DMS79 (cell line): Measurements from ENCODE around the gene ALG14.
"Not testable (repeated sequence)": the region's sequence is repeated elsewhere in the genome, so short reads cannot be mapped to it uniquely, and the experiment has no call there.

ENCODE experiments used
- DNase-seq: peaks from one replicate; lab custom pipeline; 2025; lab: John Stamatoyannopoulos, UW

ALG14 gene

DNA sequence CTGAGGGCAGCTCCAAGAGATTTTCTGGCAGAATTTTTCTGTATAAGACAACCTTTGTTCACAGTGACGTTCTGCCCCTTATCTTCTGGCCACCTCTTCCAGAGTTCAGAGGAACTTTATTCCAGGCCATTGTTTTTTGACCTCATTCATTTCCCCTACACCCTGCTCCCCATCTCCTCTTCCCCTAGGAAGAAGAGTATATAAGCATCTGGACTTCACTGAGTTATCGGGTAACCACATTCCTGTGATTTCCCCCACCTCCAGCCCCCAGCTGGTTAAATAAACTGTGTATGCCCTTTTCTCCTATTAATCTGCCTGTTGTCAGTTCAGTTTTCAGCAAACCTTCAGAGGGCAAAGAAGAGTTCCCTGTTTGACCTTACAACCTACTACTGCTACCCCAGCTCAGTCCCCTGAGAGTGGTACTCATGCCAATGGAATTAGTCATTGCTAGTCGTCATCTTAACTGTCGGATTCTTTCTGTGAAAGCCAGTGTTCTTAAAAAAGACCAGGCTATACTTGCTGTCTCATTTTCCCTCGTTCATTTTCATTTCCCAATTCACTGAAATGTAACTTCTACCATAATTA lies 14.3 kb upstream of the ALG14 start:
- no peak for DNase-seq

DNA sequence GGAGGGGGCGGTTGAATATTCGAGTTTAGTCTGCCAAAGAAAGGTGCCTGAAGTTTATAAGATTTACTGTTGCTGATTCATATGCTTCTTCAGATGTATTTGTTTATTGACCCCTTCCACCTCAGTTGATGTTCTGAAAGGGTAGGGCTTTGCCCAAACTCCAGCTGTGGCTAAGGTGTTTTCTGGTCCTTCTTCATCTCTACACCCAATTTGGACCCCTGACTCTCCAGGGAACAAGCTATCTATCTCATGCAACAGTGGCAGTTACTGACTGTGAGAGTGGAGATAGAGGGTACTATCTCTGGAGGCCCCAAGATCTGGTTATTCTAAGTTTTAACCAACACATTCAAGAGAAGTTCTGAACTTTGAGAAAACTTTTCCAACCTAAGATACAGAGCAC lies 12.6 kb upstream of the ALG14 start:
- DNase-seq = no peak

DNA sequence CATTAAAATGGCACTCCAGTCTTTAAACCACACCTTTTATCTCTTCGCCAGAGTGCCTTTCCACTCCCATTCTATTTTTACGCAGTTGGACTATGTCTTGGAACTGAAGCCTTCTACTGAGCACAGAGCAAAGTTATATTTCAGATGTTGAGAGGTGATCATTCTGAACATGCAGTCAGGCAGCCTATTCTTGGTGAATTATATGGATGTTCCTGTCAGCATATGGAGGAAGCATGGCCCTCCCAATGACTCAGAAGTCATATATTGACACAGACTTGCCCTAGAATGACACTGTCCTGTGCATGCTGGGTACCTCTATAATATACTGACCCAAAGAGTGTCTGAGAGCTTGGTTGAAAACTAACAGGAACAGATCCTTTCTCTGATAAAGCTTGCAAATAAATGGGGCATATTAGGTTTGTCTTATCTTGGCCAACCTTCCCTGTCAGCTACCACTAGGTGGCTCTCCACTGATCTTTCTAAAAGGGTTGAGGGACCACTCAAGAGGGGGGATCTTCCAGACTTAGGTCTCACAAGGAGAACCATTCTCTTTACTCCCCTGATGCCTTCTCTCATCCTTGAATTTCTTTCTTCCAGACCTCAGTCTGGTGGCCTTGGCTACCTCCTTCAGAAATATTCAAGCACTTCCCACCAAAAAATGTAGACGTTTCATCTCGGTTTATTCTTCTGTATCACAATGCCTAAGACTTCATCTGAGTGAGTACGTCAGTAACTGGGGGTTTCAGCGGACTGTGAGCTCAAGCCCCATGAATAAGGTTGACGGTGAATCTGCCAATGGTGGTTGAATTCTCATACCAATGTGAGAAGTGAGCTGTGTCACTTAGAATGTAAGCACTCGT lies 11.8 kb upstream of the ALG14 start:
- no peak for DNase-seq

DNA sequence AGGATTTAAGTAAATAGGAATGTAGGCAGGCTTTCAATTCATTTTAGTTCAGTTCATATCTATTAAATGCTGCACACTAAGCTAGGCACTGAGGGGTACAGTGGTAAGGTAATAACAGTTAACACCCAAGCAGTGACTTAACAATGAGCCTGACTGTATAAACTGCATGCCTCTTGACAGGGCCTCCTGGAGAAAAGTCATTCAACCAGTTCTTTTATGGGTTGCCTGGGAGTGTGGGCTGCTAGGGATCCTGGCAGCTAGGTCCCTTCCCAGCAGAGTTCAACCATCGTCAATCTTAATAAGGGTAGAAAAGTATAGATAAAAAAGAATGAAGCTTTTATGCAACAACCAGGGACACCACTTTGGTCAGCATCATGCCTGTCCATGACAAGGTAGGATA lies 8.1 kb upstream of the ALG14 start:
- DNase-seq = no peak

DNA sequence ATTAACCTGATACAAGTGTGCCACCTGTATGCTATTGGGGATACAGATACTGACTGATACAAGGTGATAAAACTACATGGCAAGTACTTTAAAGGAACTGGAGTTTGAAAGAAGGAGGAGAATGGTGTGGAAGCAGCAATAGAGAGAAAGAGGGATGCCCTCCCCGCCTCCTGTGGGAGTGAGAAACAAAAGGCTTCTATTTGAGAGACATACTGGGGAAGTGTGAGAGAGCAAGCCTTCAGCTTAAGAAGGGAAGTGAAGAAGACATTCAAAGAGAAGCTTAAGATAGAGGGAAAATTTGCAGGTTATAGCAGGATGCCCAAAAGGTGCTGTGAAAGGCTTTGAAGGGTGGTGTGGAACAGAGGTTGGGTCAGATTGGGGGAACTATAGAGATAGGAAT lies 7.7 kb upstream of the ALG14 start:
- no peak for DNase-seq

DNA sequence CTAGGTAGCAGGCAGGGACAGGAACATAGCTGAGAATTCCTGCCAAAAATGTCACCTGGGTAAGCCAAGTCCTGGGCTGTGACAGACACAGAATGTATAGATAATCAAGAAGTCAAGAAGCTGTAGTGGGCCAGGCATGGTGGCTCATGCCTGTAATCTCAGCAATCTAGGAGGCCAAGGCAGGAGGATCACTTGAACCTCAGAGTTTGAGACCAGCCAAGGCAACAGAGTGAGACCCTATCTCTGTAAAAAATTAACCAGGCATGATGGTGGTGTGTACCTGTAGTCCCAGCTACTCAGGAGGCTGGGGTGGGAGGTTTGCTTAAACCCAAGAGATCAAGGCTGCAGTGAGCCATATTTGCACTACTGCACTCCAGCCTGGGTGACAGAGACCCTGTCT lies 3.3 kb upstream of the ALG14 start:
- DNase-seq = no peak

DNA sequence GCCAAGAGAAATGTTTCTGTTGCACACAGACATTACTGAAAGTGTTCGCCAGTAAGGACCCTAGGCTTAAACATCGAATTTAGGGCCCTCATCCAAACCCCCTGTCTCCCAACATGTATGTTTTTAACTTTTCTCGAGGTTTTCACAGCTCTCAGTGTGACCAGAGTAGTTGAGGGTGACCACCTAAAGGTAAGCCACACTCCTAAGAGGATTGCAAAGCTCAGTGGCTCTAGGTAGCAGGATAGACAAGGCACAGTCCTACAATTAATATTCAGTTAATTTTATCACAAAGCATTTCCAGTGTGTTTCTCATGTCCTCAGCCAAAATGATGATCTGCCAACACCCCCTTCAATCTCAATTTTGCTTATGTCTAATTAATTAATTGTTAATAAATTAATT lies 695 bp upstream of the ALG14 start:
- no peak for DNase-seq

DNA sequence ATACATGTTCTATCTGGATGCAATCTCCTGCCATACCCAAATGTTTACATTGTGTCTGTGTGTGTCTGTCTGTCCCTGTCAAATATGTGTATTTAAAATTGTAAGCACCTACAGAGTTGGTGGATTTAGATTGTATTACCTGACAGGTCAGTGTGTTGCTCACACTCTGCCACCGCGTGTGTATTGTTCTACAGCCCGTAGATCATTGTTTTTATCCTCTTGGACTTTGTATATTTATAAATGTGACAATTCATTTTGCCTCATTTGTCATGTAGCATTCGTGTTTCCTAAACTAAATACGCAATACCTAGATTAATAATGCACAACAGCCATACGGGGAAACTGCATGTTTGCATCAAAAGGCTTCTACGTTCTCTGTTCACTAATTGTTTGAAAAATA lies 634 bp downstream of the ALG14 start:
- DNase-seq = no peak

DNA sequence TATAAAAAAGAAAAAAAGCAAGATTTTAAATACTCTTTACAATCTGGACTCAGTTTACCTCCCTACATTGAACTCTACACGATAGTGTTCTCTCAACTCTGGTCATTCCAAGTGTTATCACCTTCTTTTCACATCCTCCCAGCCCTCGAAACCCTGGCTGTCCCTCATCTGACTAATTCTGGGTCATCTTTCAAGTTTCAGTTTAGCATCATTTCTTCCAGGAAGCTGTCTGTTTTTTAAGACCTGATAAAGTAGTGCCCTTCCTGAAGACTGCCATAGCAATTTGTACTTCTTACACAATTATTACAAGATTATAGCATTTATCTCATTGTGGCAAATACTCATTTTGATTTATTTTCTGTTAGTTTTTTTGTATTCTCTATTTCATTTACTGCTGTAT lies 1.2 kb downstream of the ALG14 start:
- DNase-seq = no peak

DNA sequence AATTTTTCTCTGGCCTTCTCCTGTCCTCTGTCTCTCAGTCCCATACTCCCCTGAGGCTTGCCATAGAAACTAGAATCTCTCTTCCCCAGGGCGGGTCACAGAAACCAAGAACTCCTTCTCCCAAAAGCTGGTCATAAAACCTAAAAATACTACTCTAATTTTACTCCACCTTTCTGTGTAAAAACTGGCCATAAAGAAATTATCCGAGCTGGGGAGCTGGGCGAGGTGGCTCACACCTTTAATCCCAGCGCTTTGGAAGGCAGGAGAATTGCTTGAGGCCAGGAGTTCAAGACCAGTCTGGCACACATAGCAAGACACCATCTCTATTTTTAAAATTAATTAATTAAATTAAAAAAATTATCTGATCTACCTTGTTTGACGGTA lies 3.0 kb downstream of the ALG14 start:
- no peak for DNase-seq

DNA sequence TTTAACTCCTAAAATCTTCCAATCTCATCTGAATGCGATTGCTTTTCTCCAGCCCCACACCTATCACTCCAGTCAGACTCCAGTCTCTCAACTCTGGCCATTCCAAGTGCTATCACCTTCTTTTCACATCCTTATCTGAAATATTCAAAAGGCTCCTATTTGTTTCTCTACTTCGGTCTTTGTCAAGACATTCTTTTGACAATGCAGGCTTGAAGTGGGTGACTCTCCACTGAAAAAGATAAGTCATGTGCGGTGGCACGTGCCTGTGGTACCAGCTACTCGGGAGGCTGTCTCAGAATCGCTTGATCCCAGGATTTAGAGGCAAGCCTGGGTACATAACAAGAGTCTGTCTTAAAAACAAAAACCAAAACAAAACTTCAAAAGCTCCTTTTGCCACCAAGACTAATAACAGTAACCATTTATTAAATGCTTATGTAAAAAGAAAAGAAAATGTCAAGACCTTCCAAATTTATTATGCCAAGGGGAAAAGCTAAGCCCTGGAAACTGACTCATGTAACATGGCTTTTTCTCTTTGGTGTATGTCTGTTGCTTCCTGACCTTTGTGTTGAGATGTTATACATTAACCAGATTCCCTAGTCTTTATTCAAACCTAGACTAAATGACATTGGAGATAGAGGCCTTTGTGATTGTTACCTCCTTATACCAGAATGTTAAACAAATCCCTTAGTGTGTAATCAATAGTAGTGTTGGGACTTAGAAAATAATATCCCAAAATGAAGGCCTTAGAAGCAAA lies 3.6 kb downstream of the ALG14 start:
- no peak for DNase-seq

DNA sequence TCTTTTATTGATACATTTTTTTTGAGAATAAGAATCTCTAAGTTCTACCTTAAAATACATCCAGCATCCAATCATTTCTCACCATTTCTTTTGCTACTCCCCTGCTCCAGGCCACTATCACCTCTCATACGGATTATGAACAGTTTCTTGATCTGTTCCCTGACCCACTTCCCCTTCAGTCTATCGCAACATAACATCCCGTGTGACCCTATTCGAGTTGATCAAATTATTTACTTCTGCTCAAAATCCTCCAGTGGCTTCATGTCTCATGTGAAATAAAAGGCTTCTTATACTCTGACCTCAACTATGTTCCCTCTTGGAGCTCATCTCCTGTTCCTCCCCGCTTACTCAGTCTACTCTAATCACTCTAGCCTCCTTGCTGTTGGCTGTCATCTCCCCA lies 5.2 kb downstream of the ALG14 start:
- DNase-seq = no peak

DNA sequence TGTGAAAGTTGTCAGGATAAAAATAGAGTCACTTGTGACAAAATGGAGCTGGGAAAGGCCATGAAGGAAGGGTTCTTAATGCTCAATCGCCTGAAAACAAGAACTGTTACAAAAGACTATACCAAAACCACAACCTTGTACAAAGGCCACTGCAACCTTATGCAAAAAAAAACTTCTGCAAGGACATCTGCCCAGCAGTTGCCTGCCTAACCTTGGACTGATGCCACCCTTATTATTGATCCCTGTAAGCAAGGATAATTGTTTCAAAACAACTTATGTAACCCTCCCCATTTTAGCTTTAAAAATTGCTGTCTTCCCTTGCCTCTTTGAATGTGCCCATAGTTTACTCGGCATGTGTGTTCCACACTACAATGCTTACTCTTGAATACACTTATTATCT lies 5.7 kb downstream of the ALG14 start:
- DNase-seq = peak; percentile 90

DNA sequence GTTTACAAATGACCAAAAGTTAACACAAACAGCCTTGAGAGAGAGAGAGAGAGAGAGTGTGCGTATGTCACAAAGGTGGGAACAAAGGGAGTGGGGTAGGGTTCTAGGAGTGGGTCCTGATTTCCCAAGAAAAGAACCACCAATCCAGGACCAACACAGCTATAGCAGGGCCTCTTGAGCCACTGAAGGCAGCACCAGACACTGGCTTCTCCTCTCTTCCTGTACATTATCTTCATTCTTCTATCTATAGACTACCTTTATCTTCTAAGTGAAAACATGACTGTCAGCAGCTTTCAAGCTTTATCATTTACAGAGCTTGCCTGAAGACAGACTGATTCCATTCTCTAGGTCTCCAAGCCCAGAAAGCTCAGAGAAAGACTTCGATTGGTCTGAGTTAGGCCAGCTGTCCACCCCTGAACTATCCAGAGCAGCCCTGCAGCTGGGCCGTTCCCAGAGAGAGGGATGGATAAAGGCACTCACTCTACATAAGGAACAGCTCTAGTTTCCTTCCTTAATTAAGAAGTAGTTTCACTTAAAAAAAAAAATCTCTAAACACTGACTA lies 11.2 kb downstream of the ALG14 start:
- DNase-seq = no peak

DNA sequence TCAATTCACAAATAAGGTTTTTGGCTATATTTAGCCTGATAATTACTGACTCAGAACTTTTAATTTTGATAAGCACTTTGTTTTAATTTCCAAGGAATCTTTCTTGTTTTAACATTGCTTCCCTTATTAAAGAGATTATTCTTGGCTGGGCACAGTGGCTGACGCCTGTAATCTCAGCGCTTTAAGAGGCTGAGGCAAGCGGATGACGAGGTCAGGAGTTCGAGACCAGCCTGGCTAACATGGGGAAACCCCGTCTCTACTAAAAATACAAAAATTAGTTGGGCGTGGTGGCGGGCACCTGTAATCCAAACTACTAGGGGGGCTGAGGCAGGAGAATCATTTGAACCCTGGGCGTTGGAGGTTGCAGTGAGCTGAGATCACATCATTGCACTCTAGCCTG lies 13.8 kb downstream of the ALG14 start:
- no peak for DNase-seq

DNA sequence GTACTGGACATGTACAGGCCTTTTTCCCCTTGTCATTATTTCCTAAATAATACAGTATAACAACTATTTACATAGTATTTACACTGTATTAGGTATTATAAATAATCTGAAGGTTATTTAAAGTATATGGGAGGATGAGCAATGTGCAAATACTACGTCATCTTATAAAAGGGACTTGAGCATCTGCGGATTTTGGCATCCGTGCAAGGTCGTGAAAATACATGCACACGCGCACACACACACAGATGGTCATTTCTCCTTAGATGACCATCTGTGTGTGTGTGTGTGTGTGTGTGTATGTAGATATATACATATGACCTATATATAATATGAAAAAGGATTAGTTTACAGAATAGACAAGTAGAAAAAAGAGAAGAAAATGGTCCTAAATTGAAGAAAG lies 15.4 kb downstream of the ALG14 start:
- DNase-seq = no peak

DNA sequence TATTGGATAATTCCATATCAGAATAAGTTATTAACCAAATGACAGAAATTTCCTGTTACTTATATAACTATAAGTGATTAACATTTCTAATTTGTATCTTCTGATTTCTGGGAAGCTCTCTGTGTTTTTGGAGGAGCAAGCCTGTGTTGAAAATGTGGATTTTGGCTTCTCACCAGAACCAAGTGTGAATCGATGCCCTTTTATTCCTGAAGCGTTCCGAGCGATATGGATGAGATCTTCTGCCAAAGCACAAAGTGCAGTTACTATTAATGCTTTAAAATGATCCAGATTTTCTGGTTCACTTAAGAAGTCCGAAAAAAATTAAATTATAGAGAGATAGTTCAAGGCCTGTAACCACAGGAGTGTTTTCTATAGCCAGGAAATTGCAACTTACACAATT lies 22.8 kb downstream of the ALG14 start:
- DNase-seq = peak; percentile 53

DNA sequence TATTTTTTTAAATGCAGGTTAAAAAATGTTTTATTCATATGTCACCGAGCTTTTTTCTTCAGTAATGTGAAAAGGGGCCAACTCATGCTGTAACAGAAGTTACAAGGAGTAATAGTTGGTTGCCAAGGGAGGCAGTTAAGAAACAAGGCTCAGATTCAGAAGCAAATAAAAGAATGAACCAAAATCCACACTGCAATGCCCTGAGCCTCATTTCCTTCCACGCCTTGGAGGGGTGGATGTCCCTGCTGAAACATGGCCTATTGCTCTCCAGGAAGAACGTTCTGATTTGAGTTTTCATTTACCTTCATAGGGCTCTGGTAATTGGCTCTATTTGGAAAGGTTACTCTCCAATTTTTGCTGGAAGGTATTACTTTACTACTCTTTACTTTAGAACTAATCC lies 24.4 kb downstream of the ALG14 start:
- DNase-seq = no peak

DNA sequence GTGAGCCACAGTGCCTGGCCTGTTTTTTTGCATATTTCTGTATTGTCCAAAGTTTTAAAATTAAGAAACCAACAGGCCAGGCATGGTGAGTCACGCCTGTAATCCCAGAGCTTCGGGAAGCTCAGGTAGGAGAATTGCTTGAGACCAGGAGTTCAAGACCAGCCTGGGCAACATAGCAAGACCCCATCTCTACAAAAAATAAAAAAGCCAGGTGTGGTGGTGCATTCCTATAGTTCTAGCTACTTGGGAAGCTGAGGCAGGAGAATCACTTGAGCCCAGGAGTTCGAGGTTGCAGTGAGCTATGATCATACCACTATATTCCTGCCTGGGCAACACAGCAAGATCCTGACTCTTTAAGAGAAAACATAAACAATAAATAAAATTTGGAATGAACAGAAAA lies 25.1 kb downstream of the ALG14 start:
- not testable (repeated sequence) for DNase-seq

DNA sequence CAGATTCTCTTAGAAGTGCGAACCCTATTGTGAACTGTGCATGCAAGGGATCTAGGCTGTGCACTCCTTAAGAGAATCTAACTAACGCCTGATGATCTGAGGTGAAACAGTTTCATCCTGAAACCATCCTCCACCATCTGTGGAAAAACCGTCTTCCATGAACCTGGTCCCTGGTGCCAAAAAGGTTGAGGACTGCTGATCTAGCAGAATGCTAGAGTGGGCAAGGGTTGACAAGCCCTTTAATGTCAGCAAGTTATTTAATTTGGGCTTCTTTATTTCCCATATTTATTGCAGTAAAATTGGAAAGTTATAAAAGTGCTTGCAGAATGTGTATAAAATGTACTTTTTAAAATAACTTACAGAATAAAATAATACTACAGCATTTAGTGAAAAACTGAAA lies 26.4 kb downstream of the ALG14 start:
- DNase-seq = no peak

DNA sequence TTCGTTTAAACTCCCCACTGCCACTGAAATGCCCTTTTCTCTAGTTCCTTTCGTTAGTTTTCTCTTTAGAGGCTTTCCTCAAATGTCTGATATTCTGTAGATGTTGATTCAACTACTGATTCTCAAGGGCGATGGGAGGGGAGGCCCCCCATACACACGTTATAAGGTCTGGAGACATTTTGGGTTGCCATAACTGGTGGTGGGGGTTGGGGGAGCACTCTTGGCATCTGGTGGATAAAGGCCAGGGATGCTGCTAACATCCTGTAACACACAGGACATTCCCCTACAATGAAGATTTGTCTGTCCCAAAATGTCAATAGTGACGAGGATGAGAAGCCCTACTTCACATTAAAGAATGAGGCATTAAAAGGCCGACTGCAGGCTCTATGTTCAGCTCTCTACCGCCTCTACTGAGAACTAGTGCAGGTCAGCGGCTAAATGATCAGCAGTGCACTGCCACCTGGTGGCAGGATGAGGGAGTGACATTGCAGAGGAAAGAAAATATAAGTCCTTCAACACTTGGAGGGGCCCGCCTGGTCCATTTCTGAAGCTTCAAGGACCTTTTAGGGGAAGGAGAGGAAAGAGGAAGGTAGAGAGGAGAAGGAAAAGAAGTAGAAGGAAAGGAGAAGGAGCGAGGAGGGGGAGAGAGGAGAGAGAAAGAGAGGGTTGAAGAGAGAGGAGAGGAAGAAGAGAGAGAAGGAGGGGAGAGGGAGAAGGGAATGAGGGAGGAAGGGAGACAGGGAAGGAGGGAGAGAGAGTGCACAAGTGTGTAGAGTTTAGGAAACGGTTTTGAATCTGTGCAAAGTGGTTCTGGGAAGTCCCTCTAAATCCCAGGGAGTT lies 29.4 kb downstream of the ALG14 start:
- DNase-seq = peak; percentile 63

DNA sequence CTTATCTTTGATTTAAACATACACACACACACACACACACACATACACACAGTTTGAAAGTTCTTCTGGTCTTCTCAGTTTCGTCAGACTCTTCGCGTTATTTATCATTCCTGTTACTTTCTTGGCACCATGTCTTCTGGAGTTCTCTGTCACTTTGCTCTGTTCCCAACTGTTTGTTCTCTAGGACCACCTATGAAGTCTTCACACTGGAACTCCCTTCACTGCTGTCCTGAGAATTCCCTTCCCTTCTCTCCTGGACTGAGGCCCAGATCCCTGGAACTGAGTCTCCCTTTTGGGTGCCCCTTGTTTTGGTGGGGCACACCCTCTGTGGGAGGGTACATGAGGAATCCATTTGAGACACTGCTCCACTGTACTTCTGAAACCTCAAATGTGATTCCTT lies 30.5 kb downstream of the ALG14 start:
- no peak for DNase-seq
